A204.1 (cell line): ENCODE data around the gene MTUS2.

Source experiments
- FAIRE-seq: peaks from 2 replicates; lab custom pipeline; 2012; peaks lifted over from hg19 to GRCh38; lab: Jason Lieb, UNC

MTUS2 gene

DNA sequence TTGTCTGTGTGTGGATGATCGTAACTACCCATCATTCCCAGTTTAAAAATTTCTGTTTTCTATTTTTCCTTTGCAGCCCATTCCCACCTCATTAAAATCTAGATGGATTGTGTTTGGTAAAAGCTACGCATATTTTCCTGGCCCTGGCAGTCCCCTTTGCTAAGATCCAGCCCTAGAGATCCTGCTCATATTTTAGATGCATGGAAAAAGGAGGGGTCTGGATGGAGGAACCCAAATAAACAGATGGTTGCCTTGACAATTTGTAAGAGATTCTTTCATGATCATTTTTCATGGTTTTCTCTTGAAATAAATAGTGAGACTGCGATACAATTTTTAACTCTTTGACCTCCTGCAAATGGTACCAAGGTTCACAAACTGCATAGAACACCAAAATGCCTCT lies 601.0 kb downstream of the MTUS2 start:
- FAIRE-seq, result no peak

DNA sequence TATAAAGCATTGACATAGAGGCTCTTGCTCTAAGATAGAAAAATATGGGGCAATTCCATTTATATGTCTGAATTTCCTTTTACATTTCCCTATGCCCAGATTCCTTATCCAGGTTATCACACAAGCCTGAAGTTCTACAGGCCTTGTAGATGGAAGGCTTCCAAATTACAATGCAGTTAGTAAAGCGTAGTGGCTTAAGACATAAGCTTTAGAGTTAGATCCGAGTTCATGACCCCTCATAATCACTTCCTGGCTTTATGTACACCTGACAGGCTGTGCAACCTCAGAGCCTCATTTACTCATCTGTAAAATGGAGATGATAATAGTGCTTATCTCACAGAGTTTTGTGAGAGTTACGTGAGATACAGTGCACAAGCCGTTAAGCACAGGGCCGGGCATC lies 601.9 kb downstream of the MTUS2 start:
- no peak for FAIRE-seq

DNA sequence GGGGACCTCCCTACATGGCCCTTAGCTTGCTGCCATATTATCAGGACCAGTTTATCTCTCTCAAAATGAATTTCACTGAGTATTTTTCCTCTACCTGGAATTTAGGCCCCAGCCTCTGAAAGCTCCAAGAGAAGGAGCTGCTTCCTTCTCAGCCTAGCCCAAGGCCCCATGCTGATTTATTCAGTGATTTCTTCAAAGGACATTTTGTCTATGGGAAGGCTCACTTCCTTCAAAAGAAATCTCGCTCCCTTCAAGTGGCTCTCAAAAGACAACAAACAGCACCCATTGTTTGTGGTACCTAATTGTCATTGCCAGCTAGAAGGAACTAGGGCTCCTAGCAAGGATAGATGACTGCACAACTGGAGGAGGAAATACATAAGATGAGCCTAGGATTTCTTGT lies 602.9 kb downstream of the MTUS2 start:
- FAIRE-seq, result no peak

DNA sequence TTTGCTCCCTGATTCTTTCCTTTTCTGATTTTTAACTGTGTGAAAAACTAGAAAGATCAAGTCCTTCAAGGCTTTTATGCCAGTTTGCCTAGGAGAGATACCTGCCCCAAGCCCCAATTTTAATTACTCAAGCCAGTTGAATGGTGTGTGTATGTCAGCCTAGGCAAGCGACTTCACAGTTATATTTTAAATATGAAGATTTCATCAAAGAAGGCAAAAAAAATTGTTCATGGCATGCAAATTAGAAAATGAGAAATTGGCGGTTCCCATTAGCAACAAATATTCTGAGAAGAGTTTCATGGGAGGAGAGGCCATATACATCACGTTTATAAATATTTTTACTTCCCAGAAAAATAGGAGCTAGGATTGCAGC lies 607.8 kb downstream of the MTUS2 start:
- FAIRE-seq, result no peak

DNA sequence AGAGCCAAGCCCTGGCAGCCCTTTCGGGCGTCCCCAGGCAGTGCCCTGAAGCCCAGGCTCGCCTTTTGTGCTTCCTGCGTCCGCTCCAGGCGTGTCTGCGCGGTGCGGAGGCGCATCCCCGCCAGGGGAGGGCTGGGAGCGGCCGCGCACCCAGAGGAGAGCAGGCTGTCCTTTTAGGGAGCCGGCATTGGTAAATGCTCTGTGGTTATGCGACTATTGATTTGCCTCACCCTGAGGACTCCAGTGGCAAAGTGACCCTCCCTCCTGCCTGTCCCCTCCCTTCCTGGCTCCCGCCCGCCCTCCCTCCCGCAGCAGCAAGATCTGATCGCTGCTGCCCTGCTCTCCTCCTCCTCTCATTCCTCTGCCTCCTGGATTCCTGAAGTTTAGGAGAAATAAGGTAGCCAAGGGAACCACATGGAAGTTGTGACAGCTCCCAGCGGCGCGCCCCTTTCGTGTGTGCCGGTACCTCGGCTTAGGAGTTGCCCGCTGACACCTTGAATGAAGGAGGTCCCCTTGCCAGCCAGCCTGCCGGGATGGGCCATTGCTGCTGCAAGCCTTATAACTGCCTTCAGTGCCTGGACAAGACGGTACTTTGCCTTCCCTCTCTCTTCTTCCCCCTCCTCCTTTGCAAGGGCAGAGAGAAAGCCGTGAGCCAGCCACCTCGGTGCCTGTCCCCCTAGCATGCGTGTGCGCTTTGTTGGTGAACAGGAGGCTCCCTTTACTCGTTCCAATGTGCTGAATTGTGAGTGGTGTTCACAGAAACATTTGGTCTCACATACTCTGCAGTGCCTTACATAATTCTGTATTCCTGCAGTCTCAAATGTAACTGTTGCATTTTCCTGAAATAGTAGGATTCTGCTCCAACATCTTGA lies 608.4 kb downstream of the MTUS2 start:
- FAIRE-seq, result no peak

DNA sequence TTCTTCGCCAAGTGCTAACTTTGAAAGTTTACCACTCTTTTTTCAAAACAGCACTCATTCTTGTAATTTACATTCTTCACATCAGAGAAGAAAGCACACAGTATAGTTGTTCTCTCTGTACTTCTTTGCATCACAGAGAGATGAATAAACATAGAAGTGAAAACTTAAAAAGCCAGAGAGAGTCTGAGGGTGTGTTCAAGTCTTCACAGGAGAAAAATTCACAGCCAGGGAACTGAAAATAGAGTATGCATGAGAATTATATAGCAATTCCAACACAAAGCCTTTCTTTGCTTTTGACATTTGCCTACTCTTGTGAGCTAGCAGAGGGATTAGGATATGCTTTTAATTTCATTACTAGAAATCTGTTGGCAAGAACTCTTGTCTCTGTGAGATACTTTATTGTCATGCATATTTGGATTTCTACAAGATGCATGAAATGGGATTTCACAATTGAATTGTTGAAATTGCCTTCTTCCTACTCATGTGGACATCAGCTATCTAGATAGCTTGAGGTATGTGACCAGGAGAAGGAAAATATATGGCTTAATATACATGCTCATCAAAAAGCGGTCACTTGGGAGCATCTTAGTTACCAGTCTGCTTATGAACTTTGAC lies 609.3 kb downstream of the MTUS2 start:
- no peak for FAIRE-seq

DNA sequence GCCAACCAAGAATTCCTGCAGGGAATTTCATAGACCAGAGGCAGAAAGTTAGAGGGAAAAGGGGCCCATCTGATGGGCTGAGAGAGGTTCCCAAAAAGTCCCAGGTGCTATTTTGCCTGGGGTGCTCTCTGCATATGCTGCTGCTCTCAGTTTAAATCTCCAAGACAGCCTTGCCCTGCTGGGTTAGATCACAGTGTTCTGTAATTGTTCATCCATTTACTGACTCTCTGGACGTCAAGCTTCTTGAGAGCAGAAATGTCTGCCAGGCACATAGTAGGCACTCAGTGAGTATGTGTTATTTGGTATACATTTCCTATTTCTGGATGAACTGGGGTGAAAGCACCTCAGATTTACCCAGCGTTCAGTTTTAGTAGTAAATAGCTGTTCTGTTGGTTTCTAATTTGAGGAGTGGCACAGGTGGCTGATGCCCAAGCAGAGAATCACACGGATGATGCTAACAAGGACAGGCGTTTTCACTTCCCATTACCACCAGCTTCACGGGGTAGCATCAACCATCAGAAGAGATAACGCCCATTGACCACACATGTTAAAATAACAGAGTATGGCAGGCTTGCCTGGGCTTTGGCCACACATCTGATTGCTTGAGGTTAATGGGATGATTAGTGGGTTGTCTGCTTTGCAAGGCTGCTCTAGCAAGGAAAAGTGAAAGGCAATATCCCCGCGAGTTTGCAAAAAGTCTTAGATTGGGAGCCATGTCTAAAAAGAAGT lies 614.2 kb downstream of the MTUS2 start:
- FAIRE-seq, result no peak

DNA sequence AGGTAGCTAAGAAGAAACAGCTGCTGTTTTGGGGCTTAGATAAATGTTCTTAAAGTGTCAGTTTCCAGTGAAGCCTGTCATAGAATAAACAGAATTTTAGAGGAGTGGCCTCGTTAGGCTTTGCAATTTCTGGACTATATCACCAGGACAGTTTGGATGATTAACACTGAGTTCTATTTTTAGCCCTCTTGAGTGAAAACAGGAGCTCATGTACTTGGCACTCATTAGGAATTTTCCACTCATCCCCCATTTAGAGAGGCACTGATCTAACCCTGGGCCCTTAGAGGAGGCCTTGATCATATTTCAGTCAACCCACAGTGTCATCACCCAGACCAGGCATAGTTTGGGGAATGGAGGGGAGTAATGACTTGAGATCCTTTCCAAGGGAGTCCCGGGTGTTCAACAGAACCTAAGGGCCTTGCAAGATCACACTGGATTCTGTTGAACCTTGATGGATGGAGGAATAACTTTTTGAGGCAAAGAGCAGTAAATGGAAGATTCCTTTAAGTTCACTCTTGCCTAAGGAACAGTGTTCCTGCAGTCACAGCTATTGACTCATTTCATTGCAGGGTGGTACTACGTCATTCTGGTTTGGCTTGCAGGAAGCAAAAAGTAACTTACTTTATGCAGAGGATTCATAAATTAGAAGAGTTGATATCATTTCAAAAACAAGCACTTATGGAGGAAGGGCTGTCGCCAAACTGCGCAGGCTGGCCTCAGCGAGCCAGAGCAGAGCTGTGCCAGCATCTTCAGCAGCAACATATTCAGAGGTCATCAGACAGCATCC lies 615.2 kb downstream of the MTUS2 start:
- no peak for FAIRE-seq

DNA sequence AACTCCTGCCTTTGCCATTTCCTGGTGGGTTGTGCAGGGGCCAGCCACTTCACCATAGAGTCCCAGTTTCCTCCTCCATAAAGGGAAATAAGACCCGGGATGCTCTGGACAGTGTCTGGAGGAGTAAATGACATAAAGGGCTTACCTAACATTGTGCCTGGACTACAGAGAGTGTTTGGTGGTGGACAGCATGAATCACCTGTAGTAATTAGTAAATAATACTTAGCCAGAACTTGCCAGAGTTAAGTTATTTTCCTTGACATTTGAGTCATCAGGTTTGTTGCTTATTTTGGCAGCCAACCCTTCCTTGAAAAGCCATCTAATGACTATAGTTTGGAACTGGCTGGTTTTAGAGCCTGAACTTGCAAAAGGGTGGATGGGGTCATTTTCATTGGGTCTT lies 616.2 kb downstream of the MTUS2 start:
- no peak for FAIRE-seq

DNA sequence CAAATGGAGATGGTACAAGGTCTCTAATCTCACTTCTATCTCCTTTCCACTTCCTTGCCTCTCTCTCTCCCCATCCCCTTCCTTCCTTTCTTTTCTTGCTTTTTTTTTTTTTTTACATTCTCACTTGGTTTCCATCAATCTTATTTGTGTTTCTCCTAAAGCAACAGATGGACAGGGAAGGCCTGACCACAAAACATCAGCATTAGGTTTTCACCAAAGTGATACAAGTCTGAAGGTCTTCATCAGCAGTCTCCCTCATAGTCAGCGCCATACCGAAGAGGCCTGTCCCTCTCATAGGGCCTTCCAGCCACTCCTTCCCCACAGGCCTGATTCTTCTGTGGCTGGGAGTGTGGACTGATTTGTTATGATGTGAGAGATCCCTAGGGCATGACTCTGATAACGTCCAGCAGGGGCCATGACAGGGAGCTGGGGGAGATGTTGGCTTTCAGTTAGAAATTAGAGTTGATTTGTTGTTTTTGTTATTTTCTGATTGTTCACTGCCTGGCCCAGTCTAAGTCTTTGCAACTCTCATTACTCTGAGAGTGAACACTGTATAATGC lies 616.7 kb downstream of the MTUS2 start:
- FAIRE-seq, result no peak

DNA sequence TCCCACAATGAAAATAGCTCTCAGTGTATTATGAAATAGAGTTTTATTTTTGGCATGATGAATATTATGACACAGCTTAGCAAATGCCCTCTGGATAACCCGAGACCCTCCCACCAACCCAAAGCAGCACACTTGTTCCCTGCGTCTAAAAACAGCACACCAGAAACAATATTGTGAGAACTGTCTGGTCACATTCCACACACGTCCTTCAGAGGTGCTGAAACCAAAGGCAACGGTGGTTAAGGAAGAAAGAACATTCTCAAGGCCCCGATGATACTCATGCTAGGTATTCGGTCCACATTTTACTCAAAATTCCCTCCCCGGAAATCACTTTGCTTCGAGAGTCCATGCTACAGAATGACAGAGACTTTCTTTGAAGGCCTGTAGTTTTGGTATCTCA lies 618.6 kb downstream of the MTUS2 start:
- FAIRE-seq, result no peak

DNA sequence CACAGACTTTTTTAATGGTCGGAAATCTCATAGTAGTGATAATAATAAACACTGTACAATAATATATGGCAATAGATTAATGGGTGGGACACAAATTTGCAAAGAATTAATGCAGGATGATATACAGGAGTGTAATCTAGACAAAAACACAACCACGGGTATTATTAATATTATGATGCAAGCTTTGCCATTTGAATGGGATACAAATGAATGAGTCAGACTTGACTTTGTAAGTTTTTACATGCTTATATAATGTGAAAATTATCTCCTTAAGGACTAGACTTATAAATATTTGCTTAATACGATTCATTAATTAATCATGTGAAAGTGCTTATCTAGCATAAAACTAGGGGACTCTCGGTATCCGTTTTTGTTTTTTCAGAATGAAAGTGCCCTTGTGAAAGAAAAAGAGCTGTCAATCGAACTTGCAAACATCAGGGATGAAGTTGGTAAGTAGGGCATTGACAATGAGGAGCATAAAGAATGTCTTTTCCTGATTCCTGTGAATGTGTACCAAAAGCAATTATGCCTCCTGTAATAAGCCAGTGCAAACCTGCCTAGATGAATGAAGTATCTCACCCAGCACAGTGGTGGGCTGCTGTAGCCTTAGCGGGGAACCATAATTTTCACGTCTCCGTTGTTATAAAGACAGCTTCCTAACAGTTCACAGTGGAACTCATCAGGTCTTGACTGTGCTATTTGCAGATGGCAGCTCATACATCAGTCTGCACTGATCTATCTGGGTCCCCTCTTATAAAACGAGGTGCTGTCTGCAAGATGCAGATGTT lies 619.7 kb downstream of the MTUS2 start:
- FAIRE-seq, result no peak

DNA sequence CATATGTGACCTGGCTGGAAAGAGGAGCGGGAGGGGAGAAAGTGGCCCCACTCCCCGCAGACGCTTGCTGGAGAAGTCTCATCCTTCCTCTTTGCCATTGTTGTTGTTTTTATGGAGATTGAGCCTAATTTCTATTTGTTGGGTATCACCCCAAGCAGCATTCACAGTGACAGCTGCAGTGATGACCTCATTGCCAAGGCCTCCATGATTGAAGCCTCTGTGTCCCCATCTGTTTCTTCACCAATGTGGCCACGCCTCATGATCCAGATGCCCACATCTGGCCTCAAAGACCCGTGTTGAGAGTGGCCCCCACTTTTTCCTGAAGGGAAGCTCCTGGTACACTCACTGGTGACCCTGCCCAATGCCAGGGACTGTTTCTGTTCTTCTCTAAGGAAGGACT lies 621.2 kb downstream of the MTUS2 start:
- no peak for FAIRE-seq

DNA sequence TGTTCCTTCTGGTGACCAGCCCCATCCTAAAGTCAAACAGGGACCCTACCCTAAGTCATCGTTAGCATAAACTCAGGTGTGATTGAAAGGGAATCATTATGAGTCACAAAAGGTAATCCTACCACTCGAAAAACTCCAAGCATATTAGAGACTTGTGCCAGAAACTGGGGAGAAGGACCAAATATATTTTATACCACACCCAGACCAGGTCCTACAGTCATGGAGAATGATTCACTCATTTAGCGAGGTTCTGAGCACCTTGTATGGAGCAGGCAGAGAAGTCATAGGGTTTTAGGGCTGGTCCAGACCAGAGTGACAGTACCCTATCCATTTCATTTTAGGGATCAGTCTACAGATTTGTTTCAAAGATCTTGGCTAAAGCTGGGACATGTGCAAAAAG lies 625.9 kb downstream of the MTUS2 start:
- FAIRE-seq, result no peak

DNA sequence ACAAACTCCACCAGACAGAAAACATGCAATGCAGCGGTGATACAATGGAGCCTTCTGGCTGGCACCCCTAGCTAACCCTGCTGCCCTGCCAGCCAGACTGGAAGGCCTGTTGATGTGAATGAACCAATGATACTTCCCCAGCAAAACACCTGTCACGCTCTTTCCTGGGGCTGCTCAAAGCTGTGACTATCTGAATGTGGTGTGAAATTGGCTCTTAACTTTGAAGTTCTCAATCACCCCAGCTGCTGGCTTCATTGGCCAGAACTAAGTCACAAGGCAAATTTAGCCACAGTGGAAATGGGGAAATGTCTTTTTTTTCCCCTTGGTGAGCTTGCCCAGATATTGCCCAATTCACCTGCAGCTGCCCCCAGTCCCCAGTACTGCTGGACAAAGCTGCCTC lies 628.0 kb downstream of the MTUS2 start:
- FAIRE-seq, result no peak

DNA sequence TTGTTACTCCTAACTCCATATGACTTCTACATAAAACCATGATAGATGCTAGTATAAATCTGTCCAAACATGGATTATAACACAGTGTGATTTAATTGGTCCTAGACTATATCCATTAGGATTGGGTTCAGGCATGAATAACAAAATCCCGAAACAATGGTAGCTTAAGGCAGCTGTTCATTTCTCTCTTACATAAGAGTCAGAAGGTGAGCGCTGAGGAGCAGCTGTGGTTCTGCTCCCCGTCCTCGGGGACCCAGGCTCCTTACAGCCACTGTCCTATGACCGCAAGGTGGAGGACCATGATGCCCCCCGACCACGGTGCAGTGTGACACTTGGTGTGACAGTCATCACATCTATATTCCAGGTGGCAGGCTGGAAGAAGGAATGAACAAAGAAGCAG lies 629.6 kb downstream of the MTUS2 start:
- FAIRE-seq, result no peak

DNA sequence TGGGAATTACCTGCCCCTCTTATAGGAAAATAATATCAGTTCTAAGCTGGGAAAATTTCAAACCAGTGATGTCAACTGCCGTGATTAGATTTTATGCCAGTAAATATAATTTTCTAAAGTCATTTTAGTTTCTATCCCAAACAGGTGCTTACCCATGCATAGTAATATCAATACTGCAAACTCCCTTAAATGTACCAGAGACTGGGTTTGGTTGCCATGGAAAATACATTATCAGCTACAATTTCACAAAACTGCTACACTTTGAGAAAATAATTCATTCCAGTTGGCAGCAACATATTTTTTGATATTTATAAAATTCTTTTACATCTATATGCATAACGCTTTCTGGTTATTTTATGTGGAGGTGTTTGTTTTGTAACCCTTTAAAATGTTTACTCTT lies 631.8 kb downstream of the MTUS2 start:
- FAIRE-seq, result no peak

DNA sequence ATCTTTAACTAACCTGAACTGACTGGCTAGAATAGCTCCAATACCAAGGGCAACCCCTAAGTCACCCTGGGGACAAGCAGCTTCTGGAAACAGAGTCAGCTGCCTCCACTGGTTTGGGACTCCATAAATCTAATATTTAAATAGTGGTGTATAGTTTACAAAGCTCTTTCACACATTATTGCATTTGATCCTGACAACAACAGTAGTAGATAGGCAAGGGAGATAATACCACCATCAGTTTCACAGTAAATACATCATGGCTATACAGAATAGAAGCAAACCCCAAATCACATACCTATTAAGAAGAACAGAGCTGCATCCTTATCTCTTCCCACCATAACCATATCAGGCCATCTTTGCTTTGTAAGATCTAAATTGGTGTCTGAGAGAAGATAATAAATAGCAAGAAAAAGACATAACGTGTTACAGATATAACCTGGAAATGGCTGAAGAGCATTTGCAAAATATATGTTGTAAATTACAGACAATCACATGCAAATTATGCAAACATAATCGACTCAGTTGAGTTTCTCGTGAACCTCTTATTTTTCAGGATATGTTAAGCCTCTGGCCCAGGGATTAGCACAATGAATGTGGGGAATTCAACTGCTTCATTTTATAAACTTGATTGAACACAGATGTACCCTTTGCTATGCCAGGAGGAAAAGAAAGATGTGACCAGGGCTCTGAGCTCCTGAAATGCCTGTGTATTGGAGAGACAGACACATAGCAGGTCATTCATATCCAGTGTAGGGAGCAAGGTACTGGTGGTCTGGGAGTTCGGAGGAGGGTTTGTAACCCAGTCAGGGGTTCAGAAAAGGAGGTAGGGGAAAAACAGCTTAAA lies 632.9 kb downstream of the MTUS2 start:
- no peak for FAIRE-seq

DNA sequence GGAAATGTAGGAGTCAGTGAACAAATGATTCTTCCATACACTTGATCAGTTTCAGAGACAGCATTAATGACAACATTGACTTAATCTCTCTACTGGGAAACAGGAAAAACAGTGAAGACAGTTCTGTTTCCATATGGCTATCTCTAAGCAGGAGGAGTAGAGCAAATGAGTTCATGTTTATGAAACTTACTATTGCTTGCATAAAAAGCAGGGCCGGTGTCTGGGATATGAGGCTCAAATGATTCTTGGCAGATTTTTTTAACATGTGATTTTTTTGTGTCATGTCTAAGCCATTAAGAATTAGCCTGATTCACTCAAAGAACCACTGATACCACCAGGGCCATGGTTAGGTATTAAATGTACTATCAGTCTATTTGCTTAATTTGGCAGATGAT lies 633.5 kb downstream of the MTUS2 start:
- FAIRE-seq, result no peak

DNA sequence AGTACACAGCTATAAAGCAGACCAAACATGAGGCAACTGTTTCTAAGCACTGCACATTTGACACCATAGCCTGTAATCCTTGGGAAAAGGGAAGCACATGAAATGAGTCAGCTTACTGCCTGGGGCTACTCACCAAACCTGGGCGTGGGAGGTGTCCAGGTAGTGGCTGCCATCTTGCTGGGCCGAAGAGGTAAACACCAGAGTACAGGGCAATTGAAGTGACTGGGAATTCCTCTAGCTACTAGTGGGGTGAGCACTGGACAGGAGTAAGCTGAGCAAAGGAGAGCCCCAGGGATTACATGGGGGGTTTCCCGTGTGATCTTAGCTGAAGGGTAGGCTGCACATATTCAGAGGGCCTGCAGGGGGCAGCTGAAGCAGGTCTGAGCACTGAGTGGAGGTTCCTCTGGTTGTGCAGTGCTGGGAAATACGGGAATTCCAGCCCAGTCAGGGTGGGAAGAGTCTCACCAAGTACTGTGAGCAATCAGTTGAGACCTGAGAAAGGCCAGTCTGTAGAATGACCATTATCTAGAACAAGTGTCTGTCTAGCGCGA lies 634.9 kb downstream of the MTUS2 start:
- no peak for FAIRE-seq
